ENCODE data around the gene SLC19A1. TPM values are rescaled to one million over a fixed set of nuclear protein-coding genes. Genes with fewer than 3 reads are reported as not detected.

Gene SLC19A1
- total RNA-seq, 2 donors from 2014 or later = 4.7 to 6.1 TPM

- H3K27ac ChIP-seq = no peak overlapping the region
- no peak for ATAC-seq (ENCODE audit: insufficient number of reproducible peaks, low FRiP score, low read depth)
- no peak for DNase-seq (ENCODE audit: low spot score)
- no peak overlapping the region for H3K4me3 ChIP-seq
- H3K4me1 ChIP-seq (ENCODE audit: control insufficient read depth in 1 of 2, low read depth in 2 of 2) = no peaks in the 10 kb centered on the region
- no peak for TF ChIP-seq CTCF (IDR thresholded peaks at IDR 0.05)
- H3K36me3 ChIP-seq = no peaks in the 10 kb centered on the region
- H3K9me3 ChIP-seq = peaks cover 32% of the 10 kb centered on the region
- H3K27me3 ChIP-seq (replicated peaks; ENCODE audit: insufficient read depth) = no peaks in the 10 kb centered on the region
Measured at GRCh38 chr21:45519182-45519581, 23.1 kb downstream of the SLC19A1 start.

- Histone ChIP-seq H3K36me3 (no peaks in the 10 kb centered on the region), H3K9me3 (peaks cover 32% of the 10 kb centered on the region), H3K27ac (no peak overlapping the region), H3K4me1 (ENCODE audit: control insufficient read depth in 1 of 2, low read depth in 2 of 2) (no peaks in the 10 kb centered on the region), H3K4me3 (no peak overlapping the region), H3K27me3 (replicated peaks; ENCODE audit: insufficient read depth) (no peaks in the 10 kb centered on the region)
- no peak for DNase-seq (ENCODE audit: low spot score)
- TF ChIP-seq CTCF (IDR thresholded peaks at IDR 0.05) = no peak
- no peak for ATAC-seq (ENCODE audit: insufficient number of reproducible peaks, low FRiP score, low read depth)
Measured at GRCh38 chr21:45518742-45519141, 23.5 kb downstream of the SLC19A1 start.

DNA sequence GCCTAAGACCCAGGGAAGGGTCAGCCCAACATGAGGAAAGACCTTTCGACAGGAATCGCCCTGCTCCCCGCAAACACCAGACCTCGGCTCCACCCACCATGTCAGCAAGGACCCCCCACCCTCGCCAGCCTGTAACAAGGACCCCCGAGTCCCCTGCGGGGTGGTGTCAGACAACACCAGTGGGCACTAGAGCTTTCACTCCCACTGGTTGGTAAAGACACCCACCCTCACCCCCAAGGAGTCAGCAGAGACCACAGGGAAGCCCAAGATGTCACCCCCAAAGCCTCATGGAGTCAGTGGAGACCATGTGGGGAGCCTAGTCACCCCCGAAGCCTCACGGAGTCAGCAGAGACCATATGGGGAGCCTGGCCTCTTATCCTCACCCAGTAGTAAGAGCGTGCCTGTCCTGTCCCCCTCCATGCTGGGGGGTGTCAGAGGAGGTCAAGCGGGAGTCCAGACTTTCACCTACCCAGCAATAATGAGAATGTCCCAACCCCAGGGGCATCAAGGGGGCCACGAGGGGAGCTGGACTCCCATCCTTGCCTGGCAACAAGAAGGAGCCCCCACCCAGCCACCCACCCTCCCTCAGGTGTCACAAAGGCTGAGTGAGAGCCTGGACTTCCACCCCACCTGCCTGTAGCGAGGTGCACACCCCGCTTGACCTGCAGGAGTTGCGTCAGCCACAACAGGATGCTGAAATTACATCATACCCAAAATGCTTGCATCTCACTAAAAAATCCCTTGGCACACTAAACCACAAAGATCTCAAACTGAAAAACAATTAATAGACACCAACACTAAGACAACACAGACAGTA, 24.8 kb downstream of the SLC19A1 start:
- Histone ChIP-seq H3K36me3 (peaks cover 2% of the 10 kb centered on the region), H3K4me3 (no peak overlapping the region), H3K4me1 (ENCODE audit: control insufficient read depth in 1 of 2, low read depth in 2 of 2) (no peaks in the 10 kb centered on the region), H3K9me3 (peaks cover 32% of the 10 kb centered on the region), H3K27me3 (replicated peaks; ENCODE audit: insufficient read depth) (no peaks in the 10 kb centered on the region), H3K27ac (no peak overlapping the region)
- TF ChIP-seq CTCF (IDR thresholded peaks at IDR 0.05) = no peak
- DNase-seq (ENCODE audit: low spot score) = no peak
- no peak for ATAC-seq (ENCODE audit: insufficient number of reproducible peaks, low FRiP score, low read depth)

DNA sequence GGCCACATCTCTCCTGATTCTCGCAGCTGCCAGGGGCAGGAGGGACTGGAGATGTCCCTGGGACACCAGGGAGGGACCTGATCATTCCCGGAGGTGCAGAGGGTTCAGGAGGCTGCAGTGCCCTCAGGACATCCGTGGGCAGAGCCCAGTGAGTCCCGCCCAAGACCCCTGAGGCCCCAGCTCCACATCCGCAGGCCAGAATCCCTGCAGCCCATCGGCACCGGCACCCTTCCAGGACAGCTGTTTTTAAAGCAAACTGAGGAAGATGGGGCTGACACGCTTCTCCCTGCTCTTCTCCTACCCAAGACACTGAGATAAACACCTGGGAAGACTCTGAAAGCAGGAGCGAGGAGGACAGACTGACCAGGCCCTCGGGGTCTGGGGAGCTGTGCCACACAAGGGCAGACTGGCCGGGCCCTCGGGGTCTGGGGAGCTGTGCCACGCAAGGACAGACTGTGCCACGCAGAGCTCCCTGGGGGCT, 25.5 kb downstream of the SLC19A1 start:
- TF ChIP-seq CTCF (IDR thresholded peaks at IDR 0.05) = no peak
- Histone ChIP-seq H3K27ac (no peak overlapping the region), H3K4me1 (ENCODE audit: control insufficient read depth in 1 of 2, low read depth in 2 of 2) (no peaks in the 10 kb centered on the region), H3K9me3 (peaks cover 32% of the 10 kb centered on the region), H3K27me3 (replicated peaks; ENCODE audit: insufficient read depth) (no peaks in the 10 kb centered on the region), H3K4me3 (no peak overlapping the region), H3K36me3 (peaks cover 9% of the 10 kb centered on the region)
- DNase-seq (ENCODE audit: low spot score) (no peak), ATAC-seq (ENCODE audit: insufficient number of reproducible peaks, low FRiP score, low read depth) (no peak)

DNA sequence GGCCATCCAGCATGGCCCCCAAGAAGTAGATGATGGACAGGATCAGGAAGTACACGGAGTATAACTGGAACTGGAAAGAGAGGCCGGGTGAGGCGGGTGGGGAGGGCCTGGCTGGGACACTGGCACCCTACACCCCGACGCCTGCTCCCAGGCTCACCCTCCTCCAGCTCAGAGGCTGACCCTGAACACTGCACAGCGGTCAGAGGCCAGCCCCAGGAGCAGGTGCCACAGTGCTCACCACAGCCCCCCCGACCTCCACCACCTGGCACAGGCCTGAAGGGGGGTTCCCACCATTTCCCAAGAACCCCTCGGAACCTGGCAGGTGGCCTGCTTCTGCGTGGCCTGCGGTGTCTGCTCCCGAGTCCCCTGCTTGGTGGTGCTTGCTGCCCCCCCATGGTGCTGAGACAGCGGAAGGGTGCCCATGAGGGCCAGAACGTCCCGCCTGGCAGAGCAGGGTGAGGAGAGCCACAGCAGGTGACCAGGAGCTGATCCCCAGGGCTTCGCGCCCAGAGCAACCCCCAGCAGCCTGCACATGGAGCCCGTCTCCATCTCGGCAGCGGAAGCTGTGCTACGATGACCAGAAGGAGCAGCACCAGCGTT, 26.1 kb downstream of the SLC19A1 start:
- no peak overlapping the region for H3K4me3 ChIP-seq
- no peaks in the 10 kb centered on the region for H3K4me1 ChIP-seq (ENCODE audit: control insufficient read depth in 1 of 2, low read depth in 2 of 2)
- DNase-seq (ENCODE audit: low spot score) = no peak
- peaks cover 14% of the 10 kb centered on the region for H3K36me3 ChIP-seq
- TF ChIP-seq CTCF (IDR thresholded peaks at IDR 0.05) = no peak
- H3K9me3 ChIP-seq = peaks cover 28% of the 10 kb centered on the region
- no peak overlapping the region for H3K27ac ChIP-seq
- no peak for ATAC-seq (ENCODE audit: insufficient number of reproducible peaks, low FRiP score, low read depth)
- H3K27me3 ChIP-seq (replicated peaks; ENCODE audit: insufficient read depth) = no peaks in the 10 kb centered on the region
